Measurements from ENCODE around the gene ORM1.
"Not testable (repeated sequence)": the region's sequence is repeated elsewhere in the genome, so short reads cannot be mapped to it uniquely, and the experiment has no call there.

Gene ORM1

GRCh38 chr9:114304416-114305188 is 18.3 kb upstream of the ORM1 start:
- no peak for FAIRE-seq
- DNase-seq (ENCODE audit: low spot score) = no peak

DNA sequence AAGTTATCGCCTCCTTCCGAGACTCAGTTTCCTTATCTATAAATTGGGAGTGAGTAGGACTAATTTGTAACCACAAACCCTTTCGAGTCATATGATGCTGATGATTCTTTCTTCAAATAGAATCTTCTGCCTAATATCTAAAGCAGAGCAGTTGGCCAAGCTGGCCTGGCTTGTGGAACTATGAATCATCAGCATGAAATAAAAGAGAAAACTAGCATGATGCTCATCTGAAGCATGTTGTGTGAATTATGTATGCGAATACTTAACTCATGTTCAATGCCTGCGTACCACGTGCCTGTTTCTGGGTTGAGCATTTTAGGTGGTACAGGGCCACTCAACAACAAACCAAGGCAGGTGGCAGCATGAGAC is 15.0 kb upstream of the ORM1 start:
- no peak for FAIRE-seq
- no peak for DNase-seq (ENCODE audit: low spot score)

- FAIRE-seq (no peak), DNase-seq (ENCODE audit: low spot score) (no peak)
These were observed 14.4 kb upstream of the ORM1 start for GRCh38 chr9:114308361-114308950.

DNA sequence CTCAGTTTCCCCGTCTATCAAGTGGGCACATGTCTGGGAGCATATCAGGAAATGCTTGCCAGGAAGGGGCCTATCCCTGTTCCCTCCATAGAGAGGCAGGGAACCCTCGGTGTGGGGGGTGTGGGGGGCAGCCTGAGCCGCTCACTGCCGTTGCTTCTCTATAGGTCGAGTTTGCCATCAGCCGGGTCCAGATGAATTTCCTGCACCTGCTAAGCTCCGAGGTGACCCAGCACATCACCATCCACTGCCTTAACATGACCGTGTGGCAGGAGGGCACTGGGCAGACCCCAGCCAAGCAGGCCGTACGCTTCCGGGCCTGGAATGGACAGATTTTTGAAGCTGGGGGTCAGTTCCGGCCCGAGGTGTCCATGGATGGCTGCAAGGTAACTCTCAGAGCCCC is 13.8 kb upstream of the ORM1 start:
- DNase-seq (ENCODE audit: low spot score) (no peak), FAIRE-seq (no peak)

GRCh38 chr9:114310471-114311450 is 12.1 kb upstream of the ORM1 start:
- no peak for FAIRE-seq
- no peak for DNase-seq (ENCODE audit: low spot score)

DNA sequence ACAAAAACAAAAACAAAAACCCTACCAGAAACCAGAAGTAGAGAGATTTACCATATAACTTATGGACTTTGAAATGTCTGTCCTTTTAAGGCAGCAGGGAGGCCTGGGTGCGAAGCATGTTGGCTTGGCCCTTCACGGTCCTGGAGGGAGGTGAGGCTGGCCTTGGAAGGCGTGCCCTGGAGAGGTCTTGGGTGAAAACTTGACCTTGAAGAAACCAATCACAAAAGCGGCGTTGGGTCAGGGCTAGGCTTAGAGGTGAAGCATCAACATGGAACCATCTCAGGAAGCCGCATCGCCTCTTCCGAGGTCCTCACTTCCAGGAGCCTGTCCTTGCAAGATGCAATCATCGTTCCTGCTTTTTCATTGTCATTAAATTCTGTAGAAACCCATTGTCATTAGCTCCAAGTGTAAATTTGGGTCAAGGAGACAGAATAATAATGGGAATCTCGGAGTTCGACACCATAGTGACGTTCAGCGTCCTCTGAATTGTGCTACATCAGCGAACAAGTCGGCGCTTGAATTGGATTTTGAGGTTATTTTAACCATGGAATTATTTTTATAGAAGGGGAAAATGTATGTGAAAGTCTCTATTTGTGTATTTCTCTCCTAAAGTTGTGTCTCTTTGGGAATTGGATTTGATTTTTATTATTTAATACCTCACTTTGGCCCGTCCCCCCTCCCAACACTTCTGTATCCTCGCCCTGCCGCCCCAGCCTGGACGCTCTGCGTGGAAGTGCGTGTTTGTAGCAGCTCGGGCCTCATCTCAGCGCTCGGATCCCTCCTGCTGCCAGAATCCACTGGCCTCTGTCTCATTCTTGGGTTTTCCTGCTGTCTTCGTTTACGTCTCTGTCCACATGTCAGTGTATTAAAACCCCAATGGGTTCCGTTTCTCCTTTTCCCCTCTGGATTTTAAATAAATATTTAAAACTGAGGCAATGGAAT is 11.1 kb upstream of the ORM1 start:
- DNase-seq (ENCODE audit: low spot score) = no peak
- no peak for FAIRE-seq

DNA sequence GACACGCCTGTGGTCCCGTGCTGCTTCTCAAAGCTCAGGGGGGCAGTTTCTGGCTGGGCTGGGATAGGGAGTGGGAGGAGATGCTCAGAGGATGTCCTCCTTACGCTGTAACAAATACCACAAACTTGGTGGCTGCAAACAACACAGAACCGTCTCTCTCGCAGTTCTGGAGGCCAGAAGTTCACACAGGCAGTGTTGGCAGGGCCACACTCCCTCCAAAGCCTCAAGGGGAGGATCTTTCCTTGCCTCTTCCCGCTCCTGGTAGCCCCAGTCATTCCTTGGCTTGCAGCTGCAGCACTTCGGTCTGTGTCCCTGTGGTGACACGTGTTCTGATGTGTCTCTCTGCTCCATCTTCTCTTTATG is 10.4 kb upstream of the ORM1 start:
- FAIRE-seq (no peak), DNase-seq (ENCODE audit: low spot score) (no peak)

DNA sequence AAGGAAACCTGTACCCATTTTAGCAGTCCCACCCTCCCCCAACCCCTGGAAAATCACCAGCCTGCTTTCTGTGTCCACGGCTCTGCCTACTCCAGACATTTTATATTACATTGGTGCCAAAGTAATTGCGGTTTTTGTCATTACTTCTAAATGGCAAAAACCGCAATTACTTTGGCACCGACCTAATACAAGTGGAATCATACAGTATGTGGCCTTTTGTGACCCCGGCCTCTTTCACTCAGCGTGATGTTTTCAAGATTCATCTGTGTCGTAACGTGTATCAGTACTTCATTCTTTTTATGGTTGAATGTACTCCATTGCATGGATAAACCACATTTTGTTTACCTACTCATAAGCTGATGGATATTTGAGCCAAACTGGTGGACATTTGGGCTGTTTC is 9.7 kb upstream of the ORM1 start:
- no peak for FAIRE-seq
- DNase-seq (ENCODE audit: low spot score) = no peak

DNA sequence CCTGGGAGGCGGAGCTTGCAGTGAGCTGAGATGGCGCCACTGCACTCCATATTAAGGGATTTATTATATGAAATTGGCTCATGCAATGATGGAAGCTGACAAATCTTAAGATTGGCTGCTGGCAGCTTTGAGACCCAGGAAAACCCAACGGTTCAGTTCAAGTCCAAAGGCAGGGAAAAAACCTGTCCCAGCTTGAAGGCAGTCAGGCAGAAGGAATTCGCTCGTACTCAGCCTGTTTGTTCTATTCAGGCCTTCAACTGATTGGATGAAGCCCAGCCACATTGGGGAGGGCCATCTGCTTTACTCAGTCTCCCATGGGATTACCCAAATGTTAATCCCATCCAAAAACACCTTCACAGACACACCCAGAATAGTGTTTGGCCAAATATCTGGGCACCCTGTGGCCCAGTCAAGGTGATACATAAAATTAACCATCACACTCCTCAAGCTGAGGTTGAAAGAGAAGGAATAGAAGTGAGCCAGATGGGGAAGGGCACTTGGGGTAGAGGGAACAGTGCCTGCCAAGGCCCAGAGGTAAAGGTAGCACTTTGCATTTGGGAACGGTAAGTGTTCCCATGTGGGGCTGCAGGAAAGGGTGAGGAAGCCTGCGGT is 8.5 kb upstream of the ORM1 start:
- no peak for FAIRE-seq

GRCh38 chr9:114314881-114315722 is 7.8 kb upstream of the ORM1 start:
- DNase-seq (ENCODE audit: low spot score) (no peak), FAIRE-seq (no peak)

More for the DNA sequence above, 8.5 kb upstream of the ORM1 start:
- no peak for DNase-seq (ENCODE audit: low spot score)

DNA sequence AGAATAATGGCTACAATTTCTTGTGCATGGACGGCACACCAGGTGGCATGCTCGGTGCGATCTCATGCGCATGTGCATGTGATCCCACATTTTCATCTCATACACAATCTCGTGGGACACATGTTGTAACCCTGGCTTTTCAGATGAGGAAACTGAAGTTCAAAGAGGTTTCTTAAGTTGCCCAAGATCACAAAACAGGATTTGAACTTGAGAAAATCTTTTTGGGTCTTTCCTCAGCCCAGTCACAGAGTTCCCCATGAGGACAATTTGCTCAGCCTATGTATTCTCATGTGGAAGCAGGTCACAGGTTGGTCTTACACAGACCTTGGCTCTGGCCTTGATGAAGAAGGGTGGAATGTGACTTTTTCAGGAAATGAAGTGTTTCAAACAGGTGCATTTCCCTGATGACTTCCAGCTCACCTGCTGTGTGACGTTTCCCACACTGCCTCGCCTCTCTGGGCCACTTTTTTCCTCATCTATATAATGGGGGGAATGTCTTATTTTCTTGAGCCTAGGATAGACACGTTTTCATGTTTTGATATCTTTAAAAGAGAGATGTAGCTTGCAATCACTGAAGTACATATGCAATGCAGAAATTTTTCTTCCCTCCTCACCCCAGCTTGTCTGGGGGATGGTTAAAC is 7.1 kb upstream of the ORM1 start:
- FAIRE-seq (no peak), DNase-seq (ENCODE audit: low spot score) (no peak)

GRCh38 chr9:114316605-114317230 is 6.2 kb upstream of the ORM1 start:
- FAIRE-seq (no peak), DNase-seq (ENCODE audit: low spot score) (no peak)

DNA sequence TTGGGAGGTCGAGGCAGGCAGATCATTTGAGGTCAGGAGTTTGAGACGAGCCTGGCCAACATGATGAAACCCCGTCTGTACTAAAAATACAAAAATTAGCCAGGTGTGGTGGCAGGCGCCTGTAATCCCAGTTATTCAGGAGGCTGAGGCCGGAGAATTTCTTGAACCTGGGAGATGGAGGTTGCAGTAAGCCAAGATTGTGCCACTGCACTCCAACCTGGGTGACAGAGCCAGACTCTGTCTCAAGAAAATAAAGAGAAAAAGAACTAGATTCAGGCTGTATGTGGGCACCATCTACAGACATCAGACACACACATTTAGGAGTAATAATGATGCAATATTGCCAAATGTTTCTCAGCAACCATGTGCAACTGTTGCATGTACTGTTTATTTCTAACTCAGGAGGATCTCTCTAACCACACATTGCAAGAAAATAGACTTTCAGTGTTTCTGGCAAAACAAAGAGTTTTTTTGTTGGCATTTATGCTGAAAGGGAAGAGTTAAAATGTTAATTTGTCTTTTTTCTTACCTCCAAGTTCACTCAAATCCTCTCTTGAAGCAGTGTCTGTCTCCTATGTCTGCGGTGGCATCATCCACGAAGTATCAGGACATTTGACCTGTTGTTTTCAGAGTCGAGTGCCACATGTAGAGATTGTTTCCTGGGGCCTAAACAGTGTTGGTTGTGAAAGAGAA is 5.1 kb upstream of the ORM1 start:
- no peak for FAIRE-seq
- DNase-seq (ENCODE audit: low spot score) = no peak

DNA sequence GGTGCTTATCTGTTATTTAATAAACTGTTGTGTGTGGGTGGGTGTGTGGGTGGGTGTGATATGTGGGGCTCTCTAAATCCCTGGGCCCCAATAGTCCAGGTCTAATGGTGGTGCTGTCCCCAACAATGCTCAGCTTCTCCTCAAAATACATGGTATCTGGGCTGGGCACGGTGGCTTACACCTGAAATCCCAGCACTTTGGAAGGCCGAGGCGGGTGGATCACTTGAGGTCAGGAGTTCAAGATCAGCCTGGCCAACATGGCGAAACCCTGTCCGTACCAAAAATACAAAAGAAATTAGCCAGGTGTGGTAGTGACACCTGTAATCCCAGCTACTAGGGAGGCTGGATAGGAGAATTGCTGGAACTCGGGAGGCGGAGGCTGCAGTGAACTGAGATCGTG is 4.5 kb upstream of the ORM1 start:
- FAIRE-seq (no peak), DNase-seq (ENCODE audit: low spot score) (no peak)

- FAIRE-seq (no peak), DNase-seq (ENCODE audit: low spot score) (no peak)
These were observed 3.8 kb upstream of the ORM1 start for GRCh38 chr9:114319147-114319546.

GRCh38 chr9:114320710-114321109 is 2.2 kb upstream of the ORM1 start:
- not testable (repeated sequence) for FAIRE-seq; DNase-seq (ENCODE audit: low spot score)

GRCh38 chr9:114321759-114322158 is 1.1 kb upstream of the ORM1 start:
- FAIRE-seq = no peak
- DNase-seq (ENCODE audit: low spot score) = no peak

GRCh38 chr9:114322160-114322818 is 609 bp upstream of the ORM1 start:
- not testable (repeated sequence) for FAIRE-seq; DNase-seq (ENCODE audit: low spot score)
